Measurements from ENCODE around the gene PARD3. TPM values are rescaled to one million over a fixed set of nuclear protein-coding genes. Genes with fewer than 3 reads are reported as not detected.

The PARD3 gene
- total RNA-seq, 1 experiment from 2014 or later: 154 TPM

GRCh38 chr10:34369120-34369519, 446.0 kb downstream of the PARD3 start:
- ChIA-PET POLR2A (ENCODE audit: unreplicated experiment) (no interaction called here), CTCF (no interaction called here)
- no peak overlapping the region for H2AFZ ChIP-seq (ENCODE audit: low read length)
- no peaks in the 10 kb centered on the region for H3K79me2 ChIP-seq (ENCODE audit: low read length)
- no peaks in the 10 kb centered on the region for H3K9me2 ChIP-seq (replicated peaks; ENCODE audit: low read length)
- H3K4me1 ChIP-seq (ENCODE audit: insufficient read depth, low read length): peaks cover 5% of the 10 kb centered on the region
- no peaks in the 10 kb centered on the region for H4K20me1 ChIP-seq (ENCODE audit: low read length)
- DNase-seq: no peak
- H3K9me3 ChIP-seq (ENCODE audit: low read length): peaks cover 5% of the 10 kb centered on the region; the same call in 1 of the 2 replicates
- no peak overlapping the region for H3K4me2 ChIP-seq (ENCODE audit: low read length)
- no TSS peak for BruUV-seq (replicated peaks)
- H3K9ac ChIP-seq (ENCODE audit: low read length): no peak overlapping the region
- peaks cover 18% of the 10 kb centered on the region for H3K36me3 ChIP-seq (ENCODE audit: low read depth, low read length)
- H3K27me3 ChIP-seq (ENCODE audit: low read length): no peaks in the 10 kb centered on the region
- no peaks in the 10 kb centered on the region for H3F3A ChIP-seq (ENCODE audit: low read length, unreplicated experiment)
- intact Hi-C loops (cut with micrococcal nuclease): no loop called here
- no peak overlapping the region for H3K27ac ChIP-seq (ENCODE audit: low read length)
- H3K4me3 ChIP-seq (ENCODE audit: low read length): no peak overlapping the region
- no peak for ATAC-seq
- TF ChIP-seq EZH2phosphoT487 (IDR thresholded peaks at IDR 0.05; ENCODE audit: borderline replicate concordance, low read length) (no peak), CTCF (conservative IDR thresholded peaks at IDR 0.05; ENCODE audit: low read depth, low read length) (no peak), EZH2 (IDR thresholded peaks at IDR 0.05; ENCODE audit: low read length, unreplicated experiment) (no peak)

GRCh38 chr10:34364253-34365037, 450.7 kb downstream of the PARD3 start:
- H3K27ac ChIP-seq (ENCODE audit: low read length): no peak overlapping the region
- H3K9me2 ChIP-seq (replicated peaks; ENCODE audit: low read length): no peaks in the 10 kb centered on the region
- CTCF ChIA-PET: interaction anchor here (0.7 kb wide), 1 partner anchor 45 kb away, joined by 4 read pairs; no protein-coding TSS in a partner anchor
- TF ChIP-seq EZH2phosphoT487 (IDR thresholded peaks at IDR 0.05; ENCODE audit: borderline replicate concordance, low read length): no peak
- TF ChIP-seq CTCF (conservative IDR thresholded peaks at IDR 0.05; ENCODE audit: low read depth, low read length): no peak
- TF ChIP-seq EZH2 (IDR thresholded peaks at IDR 0.05; ENCODE audit: low read length, unreplicated experiment): no peak
- DNase-seq (peak; percentile 76), ATAC-seq (0 out of 2 replicates have a peak, but pooled peaks have one; percentile 13)
- no peaks in the 10 kb centered on the region for H3K79me2 ChIP-seq (ENCODE audit: low read length)
- no peak overlapping the region for H3K9ac ChIP-seq (ENCODE audit: low read length)
- H3F3A ChIP-seq (ENCODE audit: low read length, unreplicated experiment): no peaks in the 10 kb centered on the region
- H4K20me1 ChIP-seq (ENCODE audit: low read length): no peaks in the 10 kb centered on the region
- H3K4me1 ChIP-seq (ENCODE audit: insufficient read depth, low read length): peaks cover 8% of the 10 kb centered on the region
- no peak overlapping the region for H3K4me3 ChIP-seq (ENCODE audit: low read length)
- no TSS peak for BruUV-seq (replicated peaks)
- no peak overlapping the region for H2AFZ ChIP-seq (ENCODE audit: low read length)
- intact Hi-C loops (cut with micrococcal nuclease): no loop called here
- no peak overlapping the region for H3K4me2 ChIP-seq (ENCODE audit: low read length)
- no peaks in the 10 kb centered on the region for H3K9me3 ChIP-seq (ENCODE audit: low read length)
- no peaks in the 10 kb centered on the region for H3K27me3 ChIP-seq (ENCODE audit: low read length)
- H3K36me3 ChIP-seq (ENCODE audit: low read depth, low read length): peaks cover 10% of the 10 kb centered on the region
- POLR2A ChIA-PET (ENCODE audit: unreplicated experiment): interaction anchor here (0.7 to 0.8 kb wide), 2 partner anchors 44 to 334 kb away, joined by 3 to 4 read pairs; no protein-coding TSS in a partner anchor

GRCh38 chr10:34360984-34361383, 454.1 kb downstream of the PARD3 start:
- ChIA-PET CTCF (no interaction called here), POLR2A (ENCODE audit: unreplicated experiment) (no interaction called here)
- TF ChIP-seq CTCF (conservative IDR thresholded peaks at IDR 0.05; ENCODE audit: low read depth, low read length): no peak
- no peak for TF ChIP-seq EZH2phosphoT487 (IDR thresholded peaks at IDR 0.05; ENCODE audit: borderline replicate concordance, low read length)
- TF ChIP-seq EZH2 (IDR thresholded peaks at IDR 0.05; ENCODE audit: low read length, unreplicated experiment): no peak
- H3K79me2 ChIP-seq (ENCODE audit: low read length): no peaks in the 10 kb centered on the region
- ATAC-seq (no peak), DNase-seq (no peak)
- peaks cover 26% of the 10 kb centered on the region for H3K36me3 ChIP-seq (ENCODE audit: low read depth, low read length)
- H3K27me3 ChIP-seq (ENCODE audit: low read length): no peaks in the 10 kb centered on the region
- no peak overlapping the region for H3K27ac ChIP-seq (ENCODE audit: low read length)
- no peaks in the 10 kb centered on the region for H3F3A ChIP-seq (ENCODE audit: low read length, unreplicated experiment)
- H3K9me3 ChIP-seq (ENCODE audit: low read length): no peaks in the 10 kb centered on the region
- H3K9me2 ChIP-seq (replicated peaks; ENCODE audit: low read length): no peaks in the 10 kb centered on the region
- H3K4me3 ChIP-seq (ENCODE audit: low read length): no peak overlapping the region
- peaks cover 8% of the 10 kb centered on the region for H3K4me1 ChIP-seq (ENCODE audit: insufficient read depth, low read length)
- H4K20me1 ChIP-seq (ENCODE audit: low read length): no peaks in the 10 kb centered on the region
- H2AFZ ChIP-seq (ENCODE audit: low read length): no peak overlapping the region
- no TSS peak for BruUV-seq (replicated peaks)
- H3K9ac ChIP-seq (ENCODE audit: low read length): no peak overlapping the region
- intact Hi-C loops (cut with micrococcal nuclease): no loop called here
- H3K4me2 ChIP-seq (ENCODE audit: low read length): no peak overlapping the region
